Thyroid gland (tissue), 4 donors: ENCODE measurements around the gene PTPRN2. TPM values are rescaled to one million over a fixed set of nuclear protein-coding genes. Genes with fewer than 3 reads are reported as not detected.

Source experiments
- DNase-seq, 2 donors: peaks; one replicate each; pipeline ENCODE4 v3.0.0-alpha.2; 2019
- H3K27ac ChIP-seq, 3 donors: fragments of 200-600 bp; sonication (generic); 1 replicate in 2 of 3; 2 replicates in 1 of 3; pipeline ENCODE4 v1.5.1; 2016 to 2019; ENCODE audit warnings: mild to moderate bottlenecking in 1 of 3, moderate library complexity in 1 of 3
- H3K27me3 ChIP-seq: fragments of 200-600 bp; sonication (generic); one replicate; pipeline ENCODE4 v1.5.1; 2019
- H3K36me3 ChIP-seq, 2 donors: fragments of 200-600 bp; sonication (generic); one replicate each; pipeline ENCODE4 v1.5.1; 2016 to 2019
- H3K4me1 ChIP-seq, 2 donors: fragments of 200-600 bp; sonication (generic); one replicate each; pipeline ENCODE4 v1.5.1; 2017 to 2019
- H3K4me3 ChIP-seq, 3 donors: fragments of 200-600 bp; sonication (generic); replicated peaks in 1 of 3; 1 replicate in 2 of 3; 2 replicates in 1 of 3; pipeline ENCODE4 v1.5.1; 2016; ENCODE audit warnings: mild to moderate bottlenecking in 1 of 3
- H3K9me3 ChIP-seq: fragments of 200-600 bp; sonication (generic); one replicate; pipeline ENCODE4 v1.5.1; 2017
- POLR2A ChIP-seq, 2 donors: fragments of 450-650 bp; IDR thresholded peaks; one replicate each; pipeline ENCODE4 v1.6.1; 2017; ENCODE audit warnings: antibody characterized with exemption in 2 of 2, mild to moderate bottlenecking in 2 of 2, moderate library complexity in 1 of 2
- WGBS, 2 donors: methylation state at CpG; one replicate each; pipeline ENCODE4 v1.1.5; 2017; 5-methylcytosine and 5-hydroxymethylcytosine counted together
- intact Hi-C: fragments of 100-400 bp; cut with DNase I; formaldehyde crosslinking; loops from one replicate; pipeline ENCODE4 v1.15.1; 2023
- total RNA-seq, 4 donors: library from RNA; depleted of rRNA; stranded (reverse); fragments of >200 nt; gene quantifications; one replicate each; pipeline ENCODE4 v1.2.3, GENCODE V29; 2016
- TF ChIP-seq, protein P1 (sequence below), 6 experiments: fragments of 200-600 bp in 3 of 6; fragments of 450-650 bp in 3 of 6; sonication (generic) in 3 of 6; IDR thresholded peaks; one replicate each; pipeline ENCODE4 v1.5.1; 2016 to 2019; ENCODE audit warnings: antibody characterized with exemption in 6 of 6, mild to moderate bottlenecking in 2 of 6, inconsistent platforms in 1 of 6, moderate library complexity in 1 of 6

PTPRN2 gene
- total RNA-seq, 4 donors from 2014 or later = 4.2 to 9.9 (median 7.7) TPM

DNA sequence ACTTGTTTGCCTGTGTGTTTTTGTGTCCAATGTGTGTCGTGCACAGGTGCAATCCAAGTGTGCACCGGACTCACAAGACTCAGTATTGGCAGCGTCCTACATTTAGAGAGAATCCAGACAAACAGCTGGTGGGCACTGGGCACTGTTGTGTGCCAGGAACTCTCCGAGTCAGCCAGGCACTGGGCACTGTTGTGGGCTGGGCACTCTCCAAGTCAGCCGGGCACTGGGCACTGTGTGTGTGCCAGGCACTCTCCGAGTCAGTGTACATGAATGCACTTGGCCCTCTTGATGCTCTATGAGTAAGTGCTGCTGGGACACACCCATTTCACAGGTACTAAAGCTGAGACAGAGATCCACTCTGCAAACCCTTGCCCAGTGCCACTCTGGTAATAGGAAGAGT lies 303.5 kb downstream of the PTPRN2 start:
- intact Hi-C loops = no loop called here
- Histone ChIP-seq H3K27me3 (no peaks in the 10 kb centered on the region), H3K36me3 (no peaks in the 10 kb centered on the region), H3K4me1 (no peaks in the 10 kb centered on the region), H3K4me3 (no peak overlapping the region), H3K27ac (no peak overlapping the region), H3K9me3 (no peaks in the 10 kb centered on the region)
- 84 to 87% methylated on average over 6 of the region's 6 CpGs for WGBS, 2 donors
- no peak for DNase-seq
- TF ChIP-seq, protein P1, sequence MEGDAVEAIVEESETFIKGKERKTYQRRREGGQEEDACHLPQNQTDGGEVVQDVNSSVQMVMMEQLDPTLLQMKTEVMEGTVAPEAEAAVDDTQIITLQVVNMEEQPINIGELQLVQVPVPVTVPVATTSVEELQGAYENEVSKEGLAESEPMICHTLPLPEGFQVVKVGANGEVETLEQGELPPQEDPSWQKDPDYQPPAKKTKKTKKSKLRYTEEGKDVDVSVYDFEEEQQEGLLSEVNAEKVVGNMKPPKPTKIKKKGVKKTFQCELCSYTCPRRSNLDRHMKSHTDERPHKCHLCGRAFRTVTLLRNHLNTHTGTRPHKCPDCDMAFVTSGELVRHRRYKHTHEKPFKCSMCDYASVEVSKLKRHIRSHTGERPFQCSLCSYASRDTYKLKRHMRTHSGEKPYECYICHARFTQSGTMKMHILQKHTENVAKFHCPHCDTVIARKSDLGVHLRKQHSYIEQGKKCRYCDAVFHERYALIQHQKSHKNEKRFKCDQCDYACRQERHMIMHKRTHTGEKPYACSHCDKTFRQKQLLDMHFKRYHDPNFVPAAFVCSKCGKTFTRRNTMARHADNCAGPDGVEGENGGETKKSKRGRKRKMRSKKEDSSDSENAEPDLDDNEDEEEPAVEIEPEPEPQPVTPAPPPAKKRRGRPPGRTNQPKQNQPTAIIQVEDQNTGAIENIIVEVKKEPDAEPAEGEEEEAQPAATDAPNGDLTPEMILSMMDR (IDR thresholded peaks at IDR 0.05) = no peak
- no peak for TF ChIP-seq POLR2A (IDR thresholded peaks at IDR 0.05)

- H3K36me3 ChIP-seq = no peaks in the 10 kb centered on the region
- no peak for TF ChIP-seq POLR2A (IDR thresholded peaks at IDR 0.05)
- TF ChIP-seq, protein P1 (IDR thresholded peaks at IDR 0.05) = no peak
- H3K4me1 ChIP-seq = no peaks in the 10 kb centered on the region
- 51 to 59% methylated on average over 23 to 27 of the region's 32 CpGs for WGBS, 2 donors
- H3K27me3 ChIP-seq = no peaks in the 10 kb centered on the region
- intact Hi-C loops = no loop called here
- H3K9me3 ChIP-seq = no peaks in the 10 kb centered on the region
- DNase-seq = no peak
- H3K27ac ChIP-seq = no peak overlapping the region
- H3K4me3 ChIP-seq = no peak overlapping the region
Observed at GRCh38 chr7:158283016-158283974, 304.3 kb downstream of the PTPRN2 start.

GRCh38 chr7:158282461-158283001 lies 305.1 kb downstream of the PTPRN2 start:
- no peaks in the 10 kb centered on the region for H3K36me3 ChIP-seq
- no peaks in the 10 kb centered on the region for H3K27me3 ChIP-seq
- TF ChIP-seq POLR2A (IDR thresholded peaks at IDR 0.05) = no peak
- TF ChIP-seq, protein P1 (IDR thresholded peaks at IDR 0.05) = no peak
- no peak overlapping the region for H3K27ac ChIP-seq
- intact Hi-C loops = no loop called here
- no peak for DNase-seq
- H3K4me3 ChIP-seq = no peak overlapping the region
- no peaks in the 10 kb centered on the region for H3K9me3 ChIP-seq
- no peaks in the 10 kb centered on the region for H3K4me1 ChIP-seq
- WGBS, 2 donors = 67 to 68% methylated on average over 24 of the region's 24 CpGs

DNA sequence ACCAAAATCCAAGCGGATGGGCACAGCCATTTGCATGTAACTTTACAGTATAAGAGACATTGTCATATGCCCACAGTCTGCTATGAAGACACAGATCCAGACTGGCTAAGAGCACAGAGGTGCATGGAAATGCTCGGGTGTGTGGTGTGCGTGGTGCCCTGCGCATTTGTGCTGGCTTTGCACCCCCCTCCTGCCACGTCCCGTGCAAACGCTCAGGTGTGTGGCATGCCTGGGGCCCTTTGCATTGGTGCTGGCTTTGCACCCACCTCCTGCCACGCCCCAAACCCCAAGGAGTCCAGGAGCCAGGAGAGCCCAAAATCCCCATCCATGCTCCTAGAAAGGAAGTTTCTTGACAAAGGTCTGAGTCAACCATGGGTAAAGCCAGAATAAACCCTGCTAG lies 306.2 kb downstream of the PTPRN2 start:
- Histone ChIP-seq H3K4me3 (no peak overlapping the region), H3K36me3 (no peaks in the 10 kb centered on the region), H3K9me3 (no peaks in the 10 kb centered on the region), H3K4me1 (no peaks in the 10 kb centered on the region), H3K27me3 (no peaks in the 10 kb centered on the region), H3K27ac (no peak overlapping the region)
- TF ChIP-seq, protein P1 (IDR thresholded peaks at IDR 0.05) = no peak
- TF ChIP-seq POLR2A (IDR thresholded peaks at IDR 0.05) = no peak
- 74 to 83% methylated on average over 8 of the region's 8 CpGs for WGBS, 2 donors
- no peak for DNase-seq
- intact Hi-C loops = no loop called here
